ENCODE data around the gene ELMO3.
A peak's percentile ranks its signal among the peaks of the same experiment; 100 is the strongest.

Gene ELMO3

GRCh38 chr16:67215706-67216105 lies 16.8 kb downstream of the ELMO3 start:
- no CpG with 5 or more reads among the region's 5 CpGs for WGBS, 2 donors (ENCODE audit: extremely low coverage in 2 of 2, insufficient read length in 2 of 2, insufficient replicate concordance in 1 of 2)
- H2BK15ac ChIP-seq (ENCODE audit: low read length): no peak overlapping the region
- H3K27me3 ChIP-seq (ENCODE audit: control insufficient read depth in 3 of 3, insufficient read depth in 3 of 3, low read depth in 1 of 3, low read length in 3 of 3): peaks cover 0 to 2% (median 0%) of the 10 kb centered on the region in 3 experiments
- no peaks in the 10 kb centered on the region for H3K9me3 ChIP-seq (replicated peaks in 1 of 2; ENCODE audit: control insufficient read depth in 2 of 2, insufficient read depth in 1 of 2, low read depth in 1 of 2, low read length in 2 of 2)
- H3K36me3 ChIP-seq (replicated peaks in 1 of 2; ENCODE audit: control insufficient read depth in 2 of 2, insufficient read depth in 2 of 2, low read length in 2 of 2): peaks cover 0 to 8% of the 10 kb centered on the region in 2 donors
- H4K8ac ChIP-seq (ENCODE audit: low read depth, low read length): no peak overlapping the region
- peak overlapping the region; percentile 64 for H3K14ac ChIP-seq (ENCODE audit: low read length)
- peak overlapping the region; percentile 29 for H2BK5ac ChIP-seq (ENCODE audit: low read length)
- peaks cover 1% of the 10 kb centered on the region for H3K79me1 ChIP-seq (ENCODE audit: low read depth, low read length)
- no peaks in the 10 kb centered on the region for H3K4me1 ChIP-seq (ENCODE audit: control insufficient read depth in 2 of 2, insufficient read depth in 1 of 2, low read depth in 1 of 2, low read length in 2 of 2)
- no peak overlapping the region for H4K91ac ChIP-seq (ENCODE audit: low read depth, low read length, poor library complexity)
- no peak overlapping the region for H3K4me2 ChIP-seq (ENCODE audit: insufficient read depth, low read length, poor library complexity, severe bottlenecking)
- no peak overlapping the region for H3K4ac ChIP-seq (ENCODE audit: low read length)
- no peak for DNase-seq (ENCODE audit: low spot score)
- no peak overlapping the region for H3K27ac ChIP-seq (replicated peaks; ENCODE audit: low read length)
- no peak overlapping the region for H3K23ac ChIP-seq (ENCODE audit: low read depth, low read length, poor library complexity)
- no peak overlapping the region for H3K18ac ChIP-seq (ENCODE audit: low read length)
- no peak overlapping the region for H3K4me3 ChIP-seq (ENCODE audit: low read length in 2 of 2)
- no peak overlapping the region for H2BK12ac ChIP-seq (ENCODE audit: low read length)
- H3K9ac ChIP-seq (ENCODE audit: low read depth, low read length, poor library complexity): no peak overlapping the region
- H2BK120ac ChIP-seq (ENCODE audit: low read depth, low read length): peak overlapping the region; percentile 9
- peak overlapping the region; percentile 61 for H2AK5ac ChIP-seq (ENCODE audit: low read depth, low read length)
- no peak overlapping the region for H2AFZ ChIP-seq (ENCODE audit: low read length)

GRCh38 chr16:67216612-67217490 lies 17.9 kb downstream of the ELMO3 start:
- no peak for DNase-seq (ENCODE audit: low spot score)
- H3K36me3 ChIP-seq (replicated peaks in 1 of 2; ENCODE audit: control insufficient read depth in 2 of 2, insufficient read depth in 2 of 2, low read length in 2 of 2): peaks cover 0 to 4% of the 10 kb centered on the region in 2 donors

DNA sequence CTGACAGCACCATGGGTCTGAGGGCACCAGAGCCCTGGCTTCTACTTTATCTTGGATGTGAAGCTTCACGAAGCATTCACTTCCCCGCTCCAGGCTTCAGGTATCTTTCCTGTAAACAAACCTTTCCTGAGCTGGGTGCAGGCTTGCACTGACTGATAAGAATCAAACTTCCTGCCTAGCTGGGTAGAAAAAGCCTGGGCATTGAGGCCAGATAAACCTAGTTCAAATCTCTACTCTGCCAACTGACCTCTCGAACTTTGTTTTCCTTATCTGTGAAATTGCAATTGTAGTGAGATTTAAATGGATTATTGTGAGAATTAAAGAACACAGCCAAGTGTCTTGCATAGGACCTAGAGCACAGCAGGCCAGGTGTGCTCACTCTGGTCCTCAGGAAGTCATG lies 25.1 kb downstream of the ELMO3 start:
- H2BK5ac ChIP-seq (ENCODE audit: low read length): no peak overlapping the region
- peaks cover 0 to 2% (median 0%) of the 10 kb centered on the region in 3 experiments for H3K27me3 ChIP-seq (ENCODE audit: control insufficient read depth in 3 of 3, insufficient read depth in 3 of 3, low read depth in 1 of 3, low read length in 3 of 3)
- H3K27ac ChIP-seq (replicated peaks; ENCODE audit: low read length): no peak overlapping the region
- no peak overlapping the region for H4K91ac ChIP-seq (ENCODE audit: low read depth, low read length, poor library complexity)
- no peak overlapping the region for H3K4me3 ChIP-seq (ENCODE audit: low read length in 2 of 2)
- H3K14ac ChIP-seq (ENCODE audit: low read length): no peak overlapping the region
- H3K18ac ChIP-seq (ENCODE audit: low read length): no peak overlapping the region
- no peak overlapping the region for H2BK15ac ChIP-seq (ENCODE audit: low read length)
- DNase-seq (ENCODE audit: low spot score): no peak
- H2BK120ac ChIP-seq (ENCODE audit: low read depth, low read length): no peak overlapping the region
- H3K9ac ChIP-seq (ENCODE audit: low read depth, low read length, poor library complexity): no peak overlapping the region
- H3K36me3 ChIP-seq (replicated peaks in 1 of 2; ENCODE audit: control insufficient read depth in 2 of 2, insufficient read depth in 2 of 2, low read length in 2 of 2): peaks cover 4 to 17% of the 10 kb centered on the region in 2 donors
- no peak overlapping the region for H2AK5ac ChIP-seq (ENCODE audit: low read depth, low read length)
- no peak overlapping the region for H3K4me2 ChIP-seq (ENCODE audit: insufficient read depth, low read length, poor library complexity, severe bottlenecking)
- H3K4me1 ChIP-seq (ENCODE audit: control insufficient read depth in 2 of 2, insufficient read depth in 1 of 2, low read depth in 1 of 2, low read length in 2 of 2): peaks cover 10 to 13% of the 10 kb centered on the region in 2 donors
- no peaks in the 10 kb centered on the region for H3K9me3 ChIP-seq (replicated peaks in 1 of 2; ENCODE audit: control insufficient read depth in 2 of 2, insufficient read depth in 1 of 2, low read depth in 1 of 2, low read length in 2 of 2)
- H3K23ac ChIP-seq (ENCODE audit: low read depth, low read length, poor library complexity): no peak overlapping the region
- H4K8ac ChIP-seq (ENCODE audit: low read depth, low read length): no peak overlapping the region
- no peak overlapping the region for H2AFZ ChIP-seq (ENCODE audit: low read length)
- H3K79me1 ChIP-seq (ENCODE audit: low read depth, low read length): peaks cover 7% of the 10 kb centered on the region
- no CpG with 5 or more reads among the region's 3 CpGs for WGBS, 2 donors (ENCODE audit: extremely low coverage in 2 of 2, insufficient read length in 2 of 2, insufficient replicate concordance in 1 of 2)
- H3K4ac ChIP-seq (ENCODE audit: low read length): no peak overlapping the region
- H2BK12ac ChIP-seq (ENCODE audit: low read length): no peak overlapping the region

More at GRCh38 chr16:67216612-67217490, 17.9 kb downstream of the ELMO3 start:
- no peak overlapping the region for H4K91ac ChIP-seq (ENCODE audit: low read depth, low read length, poor library complexity)
- no peak overlapping the region for H3K4ac ChIP-seq (ENCODE audit: low read length)
- WGBS, 2 donors (ENCODE audit: extremely low coverage in 2 of 2, insufficient read length in 2 of 2, insufficient replicate concordance in 1 of 2): no CpG with 5 or more reads among the region's 18 CpGs
- no peak overlapping the region for H3K9ac ChIP-seq (ENCODE audit: low read depth, low read length, poor library complexity)
- no peak overlapping the region for H3K4me2 ChIP-seq (ENCODE audit: insufficient read depth, low read length, poor library complexity, severe bottlenecking)
- no peak overlapping the region for H3K14ac ChIP-seq (ENCODE audit: low read length)
- H3K4me3 ChIP-seq (ENCODE audit: low read length in 2 of 2): no peak overlapping the region
- H3K27me3 ChIP-seq (ENCODE audit: control insufficient read depth in 3 of 3, insufficient read depth in 3 of 3, low read depth in 1 of 3, low read length in 3 of 3): peaks cover 0 to 2% (median 0%) of the 10 kb centered on the region in 3 experiments
- no peak overlapping the region for H2AK5ac ChIP-seq (ENCODE audit: low read depth, low read length)
- H3K9me3 ChIP-seq (replicated peaks in 1 of 2; ENCODE audit: control insufficient read depth in 2 of 2, insufficient read depth in 1 of 2, low read depth in 1 of 2, low read length in 2 of 2): no peaks in the 10 kb centered on the region
- H4K8ac ChIP-seq (ENCODE audit: low read depth, low read length): no peak overlapping the region
- H3K23ac ChIP-seq (ENCODE audit: low read depth, low read length, poor library complexity): peak overlapping the region; percentile 47
- peak overlapping the region; percentile 29 for H2BK5ac ChIP-seq (ENCODE audit: low read length)
- H2BK15ac ChIP-seq (ENCODE audit: low read length): no peak overlapping the region
- H3K18ac ChIP-seq (ENCODE audit: low read length): no peak overlapping the region
- H3K79me1 ChIP-seq (ENCODE audit: low read depth, low read length): peaks cover 1% of the 10 kb centered on the region
- H2BK12ac ChIP-seq (ENCODE audit: low read length): no peak overlapping the region
- no peak overlapping the region for H2AFZ ChIP-seq (ENCODE audit: low read length)
- H2BK120ac ChIP-seq (ENCODE audit: low read depth, low read length): peak overlapping the region; percentile 9
- H3K27ac ChIP-seq (replicated peaks; ENCODE audit: low read length): no peak overlapping the region
- no peaks in the 10 kb centered on the region for H3K4me1 ChIP-seq (ENCODE audit: control insufficient read depth in 2 of 2, insufficient read depth in 1 of 2, low read depth in 1 of 2, low read length in 2 of 2)

DNA sequence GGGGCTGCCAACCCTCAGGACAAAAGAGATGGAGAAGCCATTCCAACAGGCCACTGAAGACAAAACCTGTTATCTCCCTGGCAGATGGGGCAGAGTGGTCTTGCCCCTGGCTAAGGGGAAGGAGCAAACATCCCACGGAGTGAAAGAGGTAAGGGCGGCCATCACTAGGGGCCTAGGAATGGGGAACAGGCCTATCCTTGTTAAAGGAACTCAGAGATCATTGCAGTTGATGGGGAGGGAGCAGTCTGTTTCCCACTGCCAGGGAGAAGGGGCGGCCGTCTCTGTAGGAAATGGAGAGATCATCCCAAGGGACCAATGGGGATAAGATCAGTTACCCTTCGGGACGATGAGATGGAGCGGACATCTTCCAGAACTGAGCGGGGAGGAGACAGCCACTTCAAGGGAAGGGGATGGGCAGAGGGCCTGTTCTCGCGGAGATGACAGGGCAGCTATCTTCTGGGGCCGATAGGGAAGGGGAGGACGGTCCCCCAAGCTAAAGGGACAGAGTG lies 27.4 kb downstream of the ELMO3 start:
- Histone ChIP-seq H3K4ac (ENCODE audit: low read length) (no peak overlapping the region), H2BK120ac (ENCODE audit: low read depth, low read length) (no peak overlapping the region), H3K9me3 (replicated peaks in 1 of 2; ENCODE audit: control insufficient read depth in 2 of 2, insufficient read depth in 1 of 2, low read depth in 1 of 2, low read length in 2 of 2) (no peaks in the 10 kb centered on the region), H3K4me3 (ENCODE audit: low read length in 2 of 2) (peak overlapping the region; percentile 80 to 83), H3K23ac (ENCODE audit: low read depth, low read length, poor library complexity) (peak overlapping the region; percentile 45), H4K91ac (ENCODE audit: low read depth, low read length, poor library complexity) (no peak overlapping the region), H3K79me1 (ENCODE audit: low read depth, low read length) (peaks cover 7% of the 10 kb centered on the region), H3K27me3 (ENCODE audit: control insufficient read depth in 3 of 3, insufficient read depth in 3 of 3, low read depth in 1 of 3, low read length in 3 of 3) (peaks cover 0 to 2% (median 0%) of the 10 kb centered on the region in 3 experiments), H2BK12ac (ENCODE audit: low read length) (no peak overlapping the region), H3K36me3 (replicated peaks in 1 of 2; ENCODE audit: control insufficient read depth in 2 of 2, insufficient read depth in 2 of 2, low read length in 2 of 2) (peaks cover 23 to 41% of the 10 kb centered on the region in 2 donors), H3K9ac (ENCODE audit: low read depth, low read length, poor library complexity) (peak overlapping the region; percentile 88), H3K4me2 (ENCODE audit: insufficient read depth, low read length, poor library complexity, severe bottlenecking) (peak overlapping the region; percentile 91), H3K27ac (replicated peaks; ENCODE audit: low read length) (no peak overlapping the region), H2BK15ac (ENCODE audit: low read length) (no peak overlapping the region), H4K8ac (ENCODE audit: low read depth, low read length) (no peak overlapping the region), H3K18ac (ENCODE audit: low read length) (peak overlapping the region; percentile 94), H2AFZ (ENCODE audit: low read length) (peak overlapping the region; percentile 91), H2BK5ac (ENCODE audit: low read length) (no peak overlapping the region), H3K14ac (ENCODE audit: low read length) (peak overlapping the region; percentile 42), H3K4me1 (ENCODE audit: control insufficient read depth in 2 of 2, insufficient read depth in 1 of 2, low read depth in 1 of 2, low read length in 2 of 2) (peaks cover 10 to 13% of the 10 kb centered on the region in 2 donors), H2AK5ac (ENCODE audit: low read depth, low read length) (no peak overlapping the region)
- DNase-seq (ENCODE audit: low spot score): no peak
- WGBS, 2 donors (ENCODE audit: extremely low coverage in 2 of 2, insufficient read length in 2 of 2, insufficient replicate concordance in 1 of 2): no CpG with 5 or more reads among the region's 12 CpGs
